Body of pancreas (tissue), 4 donors: ENCODE results near the gene AK6. TPM values are rescaled to one million over a fixed set of nuclear protein-coding genes. Genes with fewer than 3 reads are reported as not detected.
A peak's percentile ranks its signal among the peaks of the same experiment; 100 is the strongest.

ENCODE experiments used
- ATAC-seq: fragments of 150-250 bp; one replicate; pipeline ENCODE4 v1.9.1; 2016
- DNase-seq, 4 donors: peaks; one replicate each; pipeline ENCODE4 v3.0.0-alpha.2; 2019
- H3K27ac ChIP-seq, 4 donors: fragments of 200-600 bp; sonication (generic); 1 replicate in 3 of 4; 2 replicates in 1 of 4; pipeline versions ENCODE4 v1.5.1 to v1.6.1; 2016 to 2019; ENCODE audit warnings: mild to moderate bottlenecking in 1 of 4, mixed read lengths in 1 of 4, moderate library complexity in 1 of 4
- H3K27me3 ChIP-seq, 2 donors: fragments of 200-600 bp; sonication (generic); one replicate each; pipeline ENCODE4 v1.6.0; 2016; ENCODE audit warnings: mild to moderate bottlenecking in 1 of 2
- H3K36me3 ChIP-seq, 2 donors: fragments of 200-600 bp; sonication (generic); replicated peaks in 1 of 2; 2 replicates each; pipeline ENCODE4 v1.5.1; 2016; ENCODE audit warnings: low read depth in 2 of 2; ENCODE audit not compliant: insufficient read depth in 1 of 2
- H3K4me1 ChIP-seq: fragments of 200-600 bp; sonication (generic); one replicate; pipeline ENCODE4 v1.6.0; 2016
- H3K4me3 ChIP-seq, 2 donors: fragments of 200-600 bp; sonication (generic); 1 replicate in 1 of 2; 2 replicates in 1 of 2; pipeline ENCODE4 v1.5.1; 2016 to 2019
- H3K9me3 ChIP-seq, 3 donors: fragments of 200-600 bp; sonication (generic); 1 replicate in 2 of 3; 2 replicates in 1 of 3; pipeline ENCODE4 v1.5.1; 2016
- POLR2A ChIP-seq, 3 donors: fragments of 450-650 bp; IDR thresholded peaks; one replicate each; pipeline ENCODE4 v1.6.1; 2016; ENCODE audit warnings: antibody characterized with exemption in 3 of 3, mild to moderate bottlenecking in 2 of 3
- WGBS, 2 donors: methylation state at CpG; one replicate each; pipeline ENCODE4 v1.1.5; 2017; 5-methylcytosine and 5-hydroxymethylcytosine counted together
- intact Hi-C: fragments of 100-400 bp; cut with DNase I; formaldehyde crosslinking; loops from one replicate; pipeline ENCODE4 v1.15.1; 2023
- total RNA-seq, 2 donors: library from RNA; depleted of rRNA; stranded (reverse); fragments of >200 nt; gene quantifications; one replicate each; pipeline ENCODE4 v1.1.0, GENCODE V29; 2016
- TF ChIP-seq, protein P1 (sequence below), 7 experiments: fragments of 450-650 bp in 4 of 7; fragments of 200-600 bp in 3 of 7; sonication (generic) in 3 of 7; IDR thresholded peaks; one replicate each; pipeline ENCODE4 v1.5.1; 2016 to 2019; ENCODE audit warnings: antibody characterized with exemption in 7 of 7

Gene AK6
- total RNA-seq, 2 donors from 2014 or later = 8.3 to 17.1 TPM

DNA sequence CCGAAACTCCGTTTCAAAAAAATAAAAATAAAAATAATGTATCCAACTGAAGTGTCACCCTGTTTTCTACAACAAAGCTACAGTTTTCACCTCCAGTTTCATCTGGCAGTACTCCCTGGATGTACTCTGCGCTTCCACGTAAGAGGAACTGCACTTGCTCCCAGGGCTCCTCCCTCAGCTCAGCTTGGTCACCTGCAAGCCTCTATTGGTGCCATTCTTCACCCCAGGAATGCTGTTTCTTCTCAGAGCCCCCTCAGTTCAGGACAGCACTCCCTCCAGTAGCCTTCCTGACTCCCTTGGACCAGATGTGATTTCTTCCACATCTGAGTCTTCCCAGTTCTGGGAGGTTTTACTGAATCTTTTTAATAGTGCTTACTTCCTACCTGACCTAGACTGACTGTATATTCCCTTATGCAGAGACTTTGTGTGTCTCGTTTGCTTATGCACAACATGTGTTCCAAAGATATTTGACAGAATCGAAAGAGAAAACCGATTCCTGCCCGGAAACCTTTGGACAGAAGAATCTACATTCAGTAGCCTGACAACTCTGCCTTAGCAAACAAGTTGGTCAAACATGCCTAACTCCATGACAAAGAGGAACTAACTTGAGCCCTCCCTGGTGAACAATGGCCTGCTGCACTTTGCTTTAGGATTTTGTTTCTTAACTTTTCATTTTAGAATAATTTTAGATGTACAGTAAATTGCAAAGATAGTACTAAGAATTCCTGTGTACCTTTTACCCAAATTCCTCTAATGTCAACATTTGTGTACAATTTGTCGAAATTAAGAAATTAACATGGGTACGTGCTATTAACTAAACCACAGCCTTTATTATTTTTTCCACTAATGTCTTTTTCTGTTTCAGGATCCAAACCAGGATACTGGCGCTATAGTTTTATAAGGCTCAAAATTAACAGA, 37.5 kb downstream of the AK6 start:
- Histone ChIP-seq H3K27ac (peak overlapping the region; percentile 74 to 88 (median 82)), H3K4me3 (peak overlapping the region; percentile 64 to 67), H3K27me3 (no peaks in the 10 kb centered on the region), H3K36me3 (no peaks in the 10 kb centered on the region), H3K9me3 (no peaks in the 10 kb centered on the region), H3K4me1 (peaks cover 37% of the 10 kb centered on the region)
- DNase-seq (peak; percentile 29 to 50 (median 34)), ATAC-seq (peak; percentile 57)
- TF ChIP-seq, protein P1, sequence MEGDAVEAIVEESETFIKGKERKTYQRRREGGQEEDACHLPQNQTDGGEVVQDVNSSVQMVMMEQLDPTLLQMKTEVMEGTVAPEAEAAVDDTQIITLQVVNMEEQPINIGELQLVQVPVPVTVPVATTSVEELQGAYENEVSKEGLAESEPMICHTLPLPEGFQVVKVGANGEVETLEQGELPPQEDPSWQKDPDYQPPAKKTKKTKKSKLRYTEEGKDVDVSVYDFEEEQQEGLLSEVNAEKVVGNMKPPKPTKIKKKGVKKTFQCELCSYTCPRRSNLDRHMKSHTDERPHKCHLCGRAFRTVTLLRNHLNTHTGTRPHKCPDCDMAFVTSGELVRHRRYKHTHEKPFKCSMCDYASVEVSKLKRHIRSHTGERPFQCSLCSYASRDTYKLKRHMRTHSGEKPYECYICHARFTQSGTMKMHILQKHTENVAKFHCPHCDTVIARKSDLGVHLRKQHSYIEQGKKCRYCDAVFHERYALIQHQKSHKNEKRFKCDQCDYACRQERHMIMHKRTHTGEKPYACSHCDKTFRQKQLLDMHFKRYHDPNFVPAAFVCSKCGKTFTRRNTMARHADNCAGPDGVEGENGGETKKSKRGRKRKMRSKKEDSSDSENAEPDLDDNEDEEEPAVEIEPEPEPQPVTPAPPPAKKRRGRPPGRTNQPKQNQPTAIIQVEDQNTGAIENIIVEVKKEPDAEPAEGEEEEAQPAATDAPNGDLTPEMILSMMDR (IDR thresholded peaks at IDR 0.05) = no peak
- peak in 2 of 3 donors; percentile 37 for TF ChIP-seq POLR2A (IDR thresholded peaks at IDR 0.05)
- intact Hi-C loops = loop anchor here (10.0 kb wide), 1 partner anchor 297 kb away; no protein-coding TSS in a partner anchor
- 22 to 27% methylated on average over 11 of the region's 11 CpGs for WGBS, 2 donors

- TF ChIP-seq, protein P1 (IDR thresholded peaks at IDR 0.05) = no peak
- intact Hi-C loops = loop anchor here (10.0 kb wide), 1 partner anchor 295 kb away; no protein-coding TSS in a partner anchor
- H3K4me1 ChIP-seq = peaks cover 35% of the 10 kb centered on the region
Observed at GRCh38 chr5:69329905-69330489, 39.3 kb downstream of the AK6 start.

GRCh38 chr5:69326365-69326764, 43.0 kb downstream of the AK6 start:
- peaks cover 8% of the 10 kb centered on the region for H3K4me1 ChIP-seq
- H3K36me3 ChIP-seq = no peaks in the 10 kb centered on the region
- TF ChIP-seq, protein P1 (IDR thresholded peaks at IDR 0.05) = no peak
- no peak for TF ChIP-seq POLR2A (IDR thresholded peaks at IDR 0.05)
- H3K9me3 ChIP-seq = no peaks in the 10 kb centered on the region
- intact Hi-C loops = no loop called here
- H3K4me3 ChIP-seq = no peak overlapping the region
- no peak overlapping the region for H3K27ac ChIP-seq
- ATAC-seq = no peak
- DNase-seq = no peak
- no peaks in the 10 kb centered on the region for H3K27me3 ChIP-seq
- 100% methylated on average over 1 of the region's 1 CpG for WGBS, 2 donors

More at GRCh38 chr5:69329905-69330489, 39.3 kb downstream of the AK6 start:
- Histone ChIP-seq H3K9me3 (no peaks in the 10 kb centered on the region), H3K27me3 (no peaks in the 10 kb centered on the region), H3K4me3 (no peak overlapping the region), H3K36me3 (no peaks in the 10 kb centered on the region), H3K27ac (no peak overlapping the region)
- ATAC-seq (no peak), DNase-seq (no peak)
- WGBS, 2 donors = 67 to 69% methylated on average over 9 of the region's 9 CpGs

DNA sequence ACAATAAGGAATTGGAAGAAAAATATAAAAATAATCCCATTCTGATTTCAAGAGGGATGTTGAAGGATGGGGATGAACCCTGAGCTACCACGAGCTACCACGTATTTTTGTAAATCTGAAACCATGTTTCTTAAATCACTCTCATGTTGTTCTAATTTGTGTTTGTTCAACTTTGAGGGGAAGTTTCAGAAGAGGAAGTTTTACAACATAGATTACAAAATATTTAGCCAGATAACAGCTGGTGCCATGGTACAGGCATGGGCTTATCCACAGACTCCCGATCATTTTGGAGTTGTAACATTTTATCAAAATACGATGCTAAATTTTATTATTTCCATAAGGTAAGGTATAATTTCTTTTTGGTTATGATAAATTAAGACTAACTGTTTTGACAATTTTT, 51.9 kb downstream of the AK6 start:
- WGBS, 2 donors = 74 to 92% methylated on average over 4 of the region's 4 CpGs
- no peak overlapping the region for H3K27ac ChIP-seq
- H3K27me3 ChIP-seq = no peaks in the 10 kb centered on the region
- ATAC-seq (no peak), DNase-seq (no peak)
- intact Hi-C loops = no loop called here
- H3K9me3 ChIP-seq = no peaks in the 10 kb centered on the region
- peaks cover 0 to 7% of the 10 kb centered on the region in 2 donors for H3K36me3 ChIP-seq
- H3K4me3 ChIP-seq = no peak overlapping the region
- H3K4me1 ChIP-seq = no peaks in the 10 kb centered on the region
- no peak for TF ChIP-seq POLR2A (IDR thresholded peaks at IDR 0.05)
- TF ChIP-seq, protein P1 (IDR thresholded peaks at IDR 0.05) = no peak
